GM12878 (cell line): Measurements from ENCODE around the gene CDKL5. TPM values are rescaled to one million over a fixed set of nuclear protein-coding genes. Genes with fewer than 3 reads are reported as not detected.

Experiments used
- ATAC-seq: fragments of 200-7000 bp; cut with Tn5 transposase; 3 replicates; pipeline ENCODE4 v1.9.1; 2020; ENCODE audit warnings: mild to moderate bottlenecking, moderate library complexity
- BruUV-seq: library from RNA; stranded (reverse); fragments of 400-500 nt; replicated peaks from 2 replicates; lab custom pipeline; 2021; lab: Mats Ljungman, UMichigan
- CTCF ChIA-PET: fragments of 300-600 bp; sonication (Branson Sonifier 250); formaldehyde crosslinking; extraction: SDS; loops from one replicate; lab custom pipeline; 2021; ENCODE audit warnings: inconsistent platforms; lab: Yijun Ruan, JAX
- POLR2A ChIA-PET: fragments of 350-600 bp; formaldehyde crosslinking; extraction: SDS; loops from one replicate; lab custom pipeline; 2021; ENCODE audit warnings: inconsistent platforms; lab: Charles Lee
- RAD21 ChIA-PET: fragments of 300-600 bp; sonication (Branson Sonifier 250); formaldehyde crosslinking; loops from one replicate; lab custom pipeline; 2023; ENCODE audit warnings: antibody characterized with exemption; ENCODE audit not compliant: unreplicated experiment; lab: Charles Lee
- SMC1A ChIA-PET: fragments of 300-600 bp; sonication (Branson Sonifier 250); formaldehyde crosslinking; loops from one replicate; lab custom pipeline; 2023; ENCODE audit not compliant: unreplicated experiment, uncharacterized antibody; lab: Charles Lee
- DNase-seq: peaks from one replicate; pipeline ENCODE4 v3.0.0-alpha.2; 2011; ENCODE audit warnings: low read depth, low spot score
- FAIRE-seq: peaks from 3 replicates; lab custom pipeline; 2011; peaks lifted over from hg19 to GRCh38; lab: Jason Lieb, UNC
- H2AFZ ChIP-seq: 2 replicates; pipeline ENCODE4 v1.6.0; 2011; ENCODE audit warnings: low read depth, low read length, control low read depth; ENCODE audit not compliant: control insufficient read depth
- H3K27ac ChIP-seq: 2 replicates; pipeline ENCODE4 v1.5.1; 2011; ENCODE audit warnings: control low read depth; ENCODE audit not compliant: control insufficient read depth, insufficient read depth
- H3K27me3 ChIP-seq, 2 experiments: replicated peaks in 1 of 2; 2 replicates each; pipeline versions ENCODE4 v1.6.0 to v1.6.1; 2011; ENCODE audit warnings: low read length in 1 of 2; ENCODE audit not compliant: control insufficient read depth in 2 of 2, insufficient read depth in 2 of 2
- H3K36me3 ChIP-seq, 2 experiments: 2 replicates each; pipeline ENCODE4 v1.5.1; 2011; ENCODE audit warnings: low read length in 1 of 2; ENCODE audit not compliant: control insufficient read depth in 2 of 2, insufficient read depth in 2 of 2
- H3K4me1 ChIP-seq: 2 replicates; pipeline ENCODE4 v1.6.1; 2011; ENCODE audit warnings: mild to moderate bottlenecking, low read length, moderate library complexity, mixed read lengths; ENCODE audit not compliant: control insufficient read depth, insufficient read depth
- H3K4me2 ChIP-seq: 2 replicates; pipeline ENCODE4 v1.6.0; 2011; ENCODE audit warnings: control low read depth; ENCODE audit not compliant: control insufficient read depth, insufficient read depth
- H3K4me3 ChIP-seq: fragments of 200-600 bp; sonication (generic); 2 replicates; pipeline ENCODE4 v1.5.1; 2016
- H3K79me2 ChIP-seq: 2 replicates; pipeline ENCODE4 v1.6.0; 2011; ENCODE audit warnings: low read length; ENCODE audit not compliant: control insufficient read depth, insufficient read depth
- H3K9ac ChIP-seq: 2 replicates; pipeline ENCODE4 v1.8.0; 2011; ENCODE audit warnings: low read length, control low read depth, mixed read lengths; ENCODE audit not compliant: control insufficient read depth, insufficient read depth
- H3K9me3 ChIP-seq: replicated peaks from 3 replicates; pipeline ENCODE4 v1.5.1; 2011; ENCODE audit warnings: mild to moderate bottlenecking, low read length; ENCODE audit not compliant: control insufficient read depth, insufficient read depth
- H4K20me1 ChIP-seq: 2 replicates; pipeline ENCODE4 v1.6.0; 2011; ENCODE audit not compliant: control insufficient read depth, insufficient read depth
- CEBPZ ChIP-seq: fragments of 150-350 bp; IDR thresholded peaks from 2 replicates; pipeline ENCODE4 v1.6.1; 2016; ENCODE audit warnings: low read depth, low read length
- E2F8 ChIP-seq: fragments of 450-650 bp; IDR thresholded peaks from 2 replicates; pipeline ENCODE4 v1.6.1; 2018; ENCODE audit warnings: mild to moderate bottlenecking, low read depth, moderate library complexity; ENCODE audit not compliant: partially characterized antibody
- IRF4 ChIP-seq: IDR thresholded peaks from 2 replicates; pipeline ENCODE4 v1.6.1; 2011; ENCODE audit warnings: low read depth, low read length
- JUND ChIP-seq: IDR thresholded peaks from 2 replicates; pipeline ENCODE4 v1.6.1; 2012; ENCODE audit warnings: low read depth, mild to moderate bottlenecking, low read length, improper control_type of control experiment, moderate library complexity
- MLLT1 ChIP-seq: fragments of 450-650 bp; IDR thresholded peaks from 2 replicates; pipeline ENCODE4 v1.6.1; 2016; ENCODE audit warnings: mild to moderate bottlenecking
- MTA3 ChIP-seq: IDR thresholded peaks from 2 replicates; pipeline ENCODE4 v1.6.1; 2012; ENCODE audit warnings: low read length, inconsistent platforms, borderline replicate concordance
- NKRF ChIP-seq: fragments of 450-650 bp; conservative IDR thresholded peaks from 2 replicates; pipeline ENCODE4 v1.6.1; 2017; ENCODE audit warnings: mild to moderate bottlenecking, moderate library complexity
- NR2C1 ChIP-seq: fragments of 450-650 bp; IDR thresholded peaks from 2 replicates; pipeline ENCODE4 v1.6.1; 2017; ENCODE audit warnings: antibody characterized with exemption, mild to moderate bottlenecking, moderate library complexity
- POLR2AphosphoS2 ChIP-seq: IDR thresholded peaks from 2 replicates; pipeline ENCODE4 v1.6.1; 2011; ENCODE audit warnings: low read depth, mild to moderate bottlenecking, low read length, improper control_type of control experiment, moderate library complexity
- WRNIP1 ChIP-seq: IDR thresholded peaks from 2 replicates; pipeline ENCODE4 v1.6.1; 2011; ENCODE audit warnings: low read depth, low read length, improper control_type of control experiment, borderline replicate concordance
- WGBS: methylation state at CpG from one replicate; pipeline ENCODE4 v1.1.6; 2016; ENCODE audit warnings: low lambda C conversion rate; ENCODE audit not compliant: insufficient replicate concordance, insufficient coverage; ENCODE audit errors: missing lambda C conversion rate; 5-methylcytosine and 5-hydroxymethylcytosine counted together
- in situ Hi-C: fragments of 300-500 bp; cut with MboI; formaldehyde crosslinking; loops from 9 replicates; pipeline ENCODE4 v1.14.3; 2018; ENCODE audit warnings: mixed read lengths
- intact Hi-C: fragments of 100-400 bp; cut with micrococcal nuclease; formaldehyde crosslinking; loops from one replicate; pipeline ENCODE4 v1.14.2; 2022; ENCODE audit not compliant: unreplicated experiment
- polyA plus RNA-seq, 11 experiments: library from polyadenylated mRNA; depleted of rRNA in 4 of 11; unstranded in 6 of 11; stranded (reverse) in 5 of 11; fragments of >200 nt; fragmentation: Nextera tagmentation in 4 of 11; fragmentation: Illumina TruSeq in 1 of 11; extraction: Ambion mirVana in 4 of 11; extraction: Trizol in 1 of 11; gene quantifications; 1 replicate in 1 of 11; 2 replicates in 10 of 11; pipeline versions ENCODE4 v1.2.1 to v1.2.3, GENCODE V29; 2011 to 2016; ENCODE audit warnings: inconsistent platforms in 2 of 11, missing spikeins in 2 of 11, low read depth in 1 of 11
- total RNA-seq, 4 experiments: library from RNA; depleted of rRNA in 3 of 4; stranded (reverse); fragments of >200 nt in 3 of 4; fragmentation: Illumina TruSeq in 1 of 4; extraction: Trizol in 1 of 4; gene quantifications; 2 replicates each; pipeline versions ENCODE4 v1.2.1 to v1.2.3, GENCODE V29; 2013 to 2021

Gene CDKL5
- total and polyA plus RNA-seq, 10 of the 15 experiments (the other 5 are each of a cell fraction or from before 2014, with no cell fraction given) = 1.4 to 14.5 (median 6.3) TPM

- Histone ChIP-seq H3K27me3 (no peaks in the 10 kb centered on the region; a peak in 1 of 4 replicates), H3K4me2 (no peak overlapping the region), H3K9me3 (no peaks in the 10 kb centered on the region; the same call in 2 of the 3 replicates), H3K36me3 (no peaks in the 10 kb centered on the region), H3K4me3 (no peak overlapping the region), H3K9ac (no peak overlapping the region), H2AFZ (no peak overlapping the region), H3K27ac (no peak overlapping the region), H3K4me1 (no peaks in the 10 kb centered on the region), H4K20me1 (no peaks in the 10 kb centered on the region), H3K79me2 (no peaks in the 10 kb centered on the region)
- ChIA-PET POLR2A (interaction anchor here (0.9 kb wide), 1 partner anchor 19 kb away, joined by 3 read pairs; no protein-coding TSS in a partner anchor), CTCF (no interaction called here), RAD21 (no interaction called here), SMC1A (no interaction called here)
- 23% methylated on average over 3 of the region's 3 CpGs for WGBS
- in situ Hi-C loops (no loop called here), intact Hi-C loops (no loop called here)
- TF ChIP-seq IRF4 (no peak), E2F8 (no peak), MLLT1 (no peak), NKRF (no peak), JUND (no peak), MTA3 (no peak), CEBPZ (no peak), NR2C1 (no peak), POLR2AphosphoS2 (no peak), WRNIP1 (no peak)
- no peak for DNase-seq
- FAIRE-seq = no peak
- no peak for ATAC-seq
- no TSS peak for BruUV-seq
These were observed 271.2 kb downstream of the CDKL5 start for GRCh38 chrX:18696653-18697052.
